Neural progenitor cell (in vitro differentiated cells): ENCODE data around the gene MCTP2. TPM values are rescaled to one million over a fixed set of nuclear protein-coding genes. Genes with fewer than 3 reads are reported as not detected.

Source experiments
- DNase-seq: peaks from one replicate; pipeline ENCODE4 v3.0.0-alpha.2; 2016; ENCODE audit warnings: low spot score
- H2AFZ ChIP-seq: fragments of 200-600 bp; sonication (generic); replicated peaks from 2 replicates; pipeline ENCODE4 v1.6.1; 2016; ENCODE audit warnings: antibody characterized with exemption
- H3F3A ChIP-seq: fragments of 200-600 bp; sonication (generic); 2 replicates; pipeline ENCODE4 v1.6.1; 2016; ENCODE audit warnings: antibody characterized with exemption, low read depth
- H3K27ac ChIP-seq: fragments of 200-600 bp; sonication (generic); 2 replicates; pipeline ENCODE4 v1.5.1; 2016; ENCODE audit warnings: mild to moderate bottlenecking
- H3K27me3 ChIP-seq: fragments of 200-600 bp; sonication (generic); 2 replicates; pipeline ENCODE4 v1.6.1; 2016; ENCODE audit warnings: mild to moderate bottlenecking, moderate library complexity
- H3K36me3 ChIP-seq: fragments of 200-600 bp; sonication (generic); 2 replicates; pipeline ENCODE4 v1.5.1; 2016
- H3K4me1 ChIP-seq: fragments of 200-600 bp; sonication (generic); 2 replicates; pipeline ENCODE4 v1.6.1; 2016; ENCODE audit warnings: mixed run types
- H3K4me2 ChIP-seq: fragments of 200-600 bp; sonication (generic); 2 replicates; pipeline ENCODE4 v1.6.1; 2016
- H3K4me3 ChIP-seq: fragments of 200-600 bp; sonication (generic); 2 replicates; pipeline ENCODE4 v1.5.1; 2016
- H3K79me2 ChIP-seq: fragments of 200-600 bp; sonication (generic); 2 replicates; pipeline ENCODE4 v1.6.1; 2016; ENCODE audit warnings: low read depth
- H3K9ac ChIP-seq: fragments of 200-600 bp; sonication (generic); 2 replicates; pipeline ENCODE4 v1.6.1; 2016
- H3K9me3 ChIP-seq: fragments of 200-600 bp; sonication (generic); 2 replicates; pipeline ENCODE4 v1.5.1; 2016; ENCODE audit warnings: low read depth
- H4K20me1 ChIP-seq: fragments of 200-600 bp; sonication (generic); 2 replicates; pipeline ENCODE4 v1.6.1; 2016; ENCODE audit warnings: low read depth
- H3K27ac Mint-ChIP-seq: 3 replicates; pipeline ENCODE4 v1.8.0; 2021; ENCODE audit warnings: mixed read lengths
- H3K27me3 Mint-ChIP-seq: 2 replicates; pipeline ENCODE4 v1.8.0; 2022; ENCODE audit warnings: low read depth, mild to moderate bottlenecking, inconsistent platforms, moderate library complexity, mixed read lengths; ENCODE audit not compliant: insufficient read depth
- H3K36me3 Mint-ChIP-seq: 3 replicates; pipeline ENCODE4 v1.8.0; 2021; ENCODE audit warnings: mixed read lengths
- H3K4me1 Mint-ChIP-seq: 3 replicates; pipeline ENCODE4 v1.8.0; 2021; ENCODE audit warnings: mixed read lengths
- H3K4me3 Mint-ChIP-seq: 3 replicates; pipeline ENCODE4 v1.8.0; 2021; ENCODE audit warnings: mild to moderate bottlenecking, moderate library complexity, mixed read lengths
- H3K9me3 Mint-ChIP-seq: 3 replicates; pipeline ENCODE4 v1.8.0; 2020; ENCODE audit warnings: mixed read lengths
- EZH2 ChIP-seq: fragments of 200-600 bp; sonication (generic); IDR thresholded peaks from 2 replicates; pipeline ENCODE4 v1.6.1; 2017; ENCODE audit warnings: antibody characterized with exemption, mild to moderate bottlenecking, moderate library complexity
- EZH2phosphoT487 ChIP-seq: fragments of 200-600 bp; sonication (generic); IDR thresholded peaks from 2 replicates; pipeline ENCODE4 v1.6.1; 2017; ENCODE audit warnings: antibody characterized with exemption
- total RNA-seq: library from RNA; depleted of rRNA; stranded (reverse); fragments of >200 nt; gene quantifications from 2 replicates; pipeline ENCODE4 v1.2.3, GENCODE V29; 2015; ENCODE audit warnings: low replicate concordance
- TF ChIP-seq, protein P1 (sequence below): fragments of 200-600 bp; sonication (generic); IDR thresholded peaks from 2 replicates; pipeline ENCODE4 v1.5.1; 2017; ENCODE audit warnings: antibody characterized with exemption, mild to moderate bottlenecking

The MCTP2 gene
- total RNA-seq, 1 donor from 2014 or later: 0.17 TPM

DNA sequence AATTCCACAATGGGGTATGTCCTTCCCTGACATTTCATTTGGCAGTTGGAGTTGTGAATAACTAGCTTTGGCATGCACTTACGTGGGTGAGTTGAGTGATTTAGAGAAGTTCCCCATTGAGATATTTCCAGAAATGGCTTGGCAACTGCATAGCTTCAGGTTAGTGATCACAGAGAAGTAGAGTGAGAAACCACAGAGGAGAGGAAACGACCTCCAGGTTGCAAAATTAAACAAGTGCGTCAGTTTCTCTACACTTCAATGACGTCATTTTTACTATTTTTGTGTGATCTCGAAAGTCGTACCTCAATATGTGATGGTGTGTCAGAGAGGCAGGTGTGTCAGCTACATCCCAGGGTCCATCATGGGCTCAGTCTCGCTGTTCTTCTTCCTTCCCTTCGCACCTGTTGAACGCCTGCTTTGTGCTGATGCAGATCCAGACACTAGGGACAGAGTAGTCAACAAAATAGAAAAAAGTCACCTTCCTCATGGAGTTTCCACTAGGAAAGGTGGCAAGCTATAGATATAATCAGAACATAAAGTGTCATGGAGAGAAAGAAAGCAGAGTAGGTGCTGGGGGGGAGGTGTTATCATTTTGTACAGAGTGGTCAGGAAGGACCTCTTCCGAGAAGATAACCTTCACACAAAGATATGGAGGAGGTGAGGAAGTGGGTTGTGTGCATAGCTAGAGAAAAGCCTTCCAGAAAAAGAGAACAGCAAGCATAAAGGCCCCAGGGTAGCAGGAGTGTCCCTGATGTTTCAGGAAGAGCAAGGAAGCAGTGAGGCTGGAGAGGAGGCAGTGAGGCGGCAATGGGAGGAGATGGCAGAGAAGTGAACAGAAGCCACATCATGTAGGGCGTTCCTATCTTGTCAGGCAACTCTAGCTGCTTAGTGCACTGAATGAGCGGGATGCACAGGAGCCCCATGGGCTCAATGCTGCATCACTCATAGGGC, 75.6 kb downstream of the MCTP2 start:
- Histone ChIP-seq H3K4me3 (no peak overlapping the region), H3F3A (no peaks in the 10 kb centered on the region), H3K36me3 (no peaks in the 10 kb centered on the region), H3K79me2 (no peaks in the 10 kb centered on the region), H3K27ac (no peak overlapping the region), H3K4me1 (no peaks in the 10 kb centered on the region), H3K4me2 (no peak overlapping the region), H4K20me1 (no peaks in the 10 kb centered on the region), H3K27me3 (no peaks in the 10 kb centered on the region), H2AFZ (no peak overlapping the region), H3K9me3 (no peaks in the 10 kb centered on the region), H3K9ac (no peak overlapping the region)
- no peak overlapping the region for H3K4me3 Mint-ChIP-seq
- no peak for DNase-seq
- peaks cover 3% of the 10 kb centered on the region for H3K27me3 Mint-ChIP-seq
- H3K4me1 Mint-ChIP-seq: no peaks in the 10 kb centered on the region
- TF ChIP-seq, protein P1, sequence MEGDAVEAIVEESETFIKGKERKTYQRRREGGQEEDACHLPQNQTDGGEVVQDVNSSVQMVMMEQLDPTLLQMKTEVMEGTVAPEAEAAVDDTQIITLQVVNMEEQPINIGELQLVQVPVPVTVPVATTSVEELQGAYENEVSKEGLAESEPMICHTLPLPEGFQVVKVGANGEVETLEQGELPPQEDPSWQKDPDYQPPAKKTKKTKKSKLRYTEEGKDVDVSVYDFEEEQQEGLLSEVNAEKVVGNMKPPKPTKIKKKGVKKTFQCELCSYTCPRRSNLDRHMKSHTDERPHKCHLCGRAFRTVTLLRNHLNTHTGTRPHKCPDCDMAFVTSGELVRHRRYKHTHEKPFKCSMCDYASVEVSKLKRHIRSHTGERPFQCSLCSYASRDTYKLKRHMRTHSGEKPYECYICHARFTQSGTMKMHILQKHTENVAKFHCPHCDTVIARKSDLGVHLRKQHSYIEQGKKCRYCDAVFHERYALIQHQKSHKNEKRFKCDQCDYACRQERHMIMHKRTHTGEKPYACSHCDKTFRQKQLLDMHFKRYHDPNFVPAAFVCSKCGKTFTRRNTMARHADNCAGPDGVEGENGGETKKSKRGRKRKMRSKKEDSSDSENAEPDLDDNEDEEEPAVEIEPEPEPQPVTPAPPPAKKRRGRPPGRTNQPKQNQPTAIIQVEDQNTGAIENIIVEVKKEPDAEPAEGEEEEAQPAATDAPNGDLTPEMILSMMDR: no peak
- TF ChIP-seq EZH2phosphoT487: no peak
- no peak for TF ChIP-seq EZH2
- H3K9me3 Mint-ChIP-seq: peaks cover 3% of the 10 kb centered on the region
- no peaks in the 10 kb centered on the region for H3K36me3 Mint-ChIP-seq
- H3K27ac Mint-ChIP-seq: no peak overlapping the region

DNA sequence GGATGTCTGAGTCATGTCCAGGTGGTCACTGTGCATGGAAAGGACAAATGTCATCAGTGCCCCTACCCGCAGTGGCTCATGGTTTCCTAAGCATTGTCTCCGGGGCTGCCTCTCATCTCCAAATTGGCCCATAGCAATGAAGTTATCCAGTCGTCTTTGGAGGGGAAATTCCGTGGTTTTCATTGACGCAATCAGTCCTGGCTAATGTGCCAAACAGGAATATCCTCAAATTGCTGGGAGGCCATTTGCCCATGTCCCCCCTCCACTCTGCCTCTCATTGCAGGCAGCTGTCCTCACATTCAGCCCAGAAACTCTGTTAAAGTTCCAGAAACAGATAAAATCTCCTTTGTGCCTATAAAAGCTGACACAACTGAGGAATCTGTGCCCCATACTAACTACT, 81.6 kb downstream of the MCTP2 start:
- Mint-ChIP-seq H3K36me3 (no peaks in the 10 kb centered on the region), H3K27me3 (no peaks in the 10 kb centered on the region), H3K27ac (no peak overlapping the region), H3K9me3 (no peaks in the 10 kb centered on the region), H3K4me1 (no peaks in the 10 kb centered on the region), H3K4me3 (no peak overlapping the region)
- no peaks in the 10 kb centered on the region for H3K27me3 ChIP-seq
- H3K36me3 ChIP-seq: no peaks in the 10 kb centered on the region
- no peak overlapping the region for H2AFZ ChIP-seq
- H3K4me2 ChIP-seq: no peak overlapping the region
- no peaks in the 10 kb centered on the region for H3K4me1 ChIP-seq
- H3K79me2 ChIP-seq: no peaks in the 10 kb centered on the region
- no peaks in the 10 kb centered on the region for H3F3A ChIP-seq
- H3K9me3 ChIP-seq: peaks cover 6% of the 10 kb centered on the region
- no peak overlapping the region for H3K9ac ChIP-seq
- H3K27ac ChIP-seq: no peak overlapping the region
- H4K20me1 ChIP-seq: no peaks in the 10 kb centered on the region
- no peak for TF ChIP-seq EZH2
- TF ChIP-seq, protein P1: no peak
- no peak for TF ChIP-seq EZH2phosphoT487
- H3K4me3 ChIP-seq: no peak overlapping the region
- no peak for DNase-seq

DNA sequence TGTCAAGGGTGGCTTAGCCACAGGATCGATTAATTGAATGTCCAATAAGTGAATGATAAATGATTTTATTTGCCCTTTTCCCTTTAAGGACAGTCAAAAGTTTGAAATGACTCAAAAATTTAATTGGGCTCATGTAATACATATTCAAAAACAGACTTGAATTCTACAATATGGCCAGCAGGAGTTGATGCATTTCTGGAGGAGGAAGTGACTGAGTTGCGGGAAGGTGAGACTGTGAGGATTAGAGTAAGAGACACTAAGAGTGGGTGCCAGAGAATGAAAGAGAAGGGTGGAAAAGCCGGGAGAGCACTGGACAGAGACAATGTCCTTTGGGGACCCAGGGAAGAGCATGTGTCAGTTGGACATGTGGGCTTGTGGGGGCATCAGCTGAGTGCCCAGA, 83.3 kb downstream of the MCTP2 start:
- H3K9me3 ChIP-seq: peaks cover 6% of the 10 kb centered on the region
- no peaks in the 10 kb centered on the region for H4K20me1 ChIP-seq
- no peak overlapping the region for H3K9ac ChIP-seq
- H3K4me1 ChIP-seq: no peaks in the 10 kb centered on the region
- Mint-ChIP-seq H3K4me1 (no peaks in the 10 kb centered on the region), H3K36me3 (no peaks in the 10 kb centered on the region), H3K27me3 (no peaks in the 10 kb centered on the region), H3K27ac (no peak overlapping the region), H3K9me3 (no peaks in the 10 kb centered on the region), H3K4me3 (no peak overlapping the region)
- no peaks in the 10 kb centered on the region for H3K27me3 ChIP-seq
- no peaks in the 10 kb centered on the region for H3F3A ChIP-seq
- no peaks in the 10 kb centered on the region for H3K79me2 ChIP-seq
- no peak overlapping the region for H3K4me2 ChIP-seq
- DNase-seq: no peak
- no peak overlapping the region for H3K27ac ChIP-seq
- no peaks in the 10 kb centered on the region for H3K36me3 ChIP-seq
- no peak overlapping the region for H3K4me3 ChIP-seq
- H2AFZ ChIP-seq: no peak overlapping the region
- TF ChIP-seq EZH2phosphoT487: no peak

DNA sequence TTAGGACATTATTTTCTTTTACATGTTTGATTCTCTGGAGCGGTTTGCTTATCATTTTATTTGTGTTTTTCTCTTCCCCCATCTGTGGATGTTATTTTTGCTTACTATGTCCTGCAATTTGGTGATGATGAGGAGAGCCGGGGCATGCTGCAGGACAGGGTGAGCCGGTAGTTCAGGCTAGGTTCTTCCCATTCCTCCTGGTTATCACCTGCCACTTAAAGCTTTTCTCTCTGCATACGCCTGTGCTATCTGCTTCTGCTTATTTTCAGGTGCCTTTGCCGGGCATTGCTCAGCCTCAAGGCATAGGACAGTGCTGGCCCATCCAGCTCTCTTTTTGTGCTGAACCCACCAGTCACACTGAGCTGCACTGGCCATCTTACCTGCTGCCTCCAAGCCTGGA, 85.8 kb downstream of the MCTP2 start:
- H3K4me3 Mint-ChIP-seq: no peak overlapping the region
- H3K4me2 ChIP-seq: no peak overlapping the region
- H2AFZ ChIP-seq: no peak overlapping the region
- no peaks in the 10 kb centered on the region for H3K9me3 Mint-ChIP-seq
- no peak overlapping the region for H3K27ac ChIP-seq
- no peaks in the 10 kb centered on the region for H3K4me1 Mint-ChIP-seq
- H3K9ac ChIP-seq: no peak overlapping the region
- no peaks in the 10 kb centered on the region for H3K27me3 ChIP-seq
- no peaks in the 10 kb centered on the region for H3K36me3 Mint-ChIP-seq
- peaks cover 6% of the 10 kb centered on the region for H3K9me3 ChIP-seq
- H3K36me3 ChIP-seq: no peaks in the 10 kb centered on the region
- H3K27ac Mint-ChIP-seq: no peak overlapping the region
- no peaks in the 10 kb centered on the region for H3F3A ChIP-seq
- no peak overlapping the region for H3K4me3 ChIP-seq
- H4K20me1 ChIP-seq: no peaks in the 10 kb centered on the region
- DNase-seq: no peak
- TF ChIP-seq EZH2phosphoT487: no peak
- TF ChIP-seq EZH2: no peak
- TF ChIP-seq, protein P1: no peak
- H3K79me2 ChIP-seq: no peaks in the 10 kb centered on the region
- H3K4me1 ChIP-seq: no peaks in the 10 kb centered on the region
- H3K27me3 Mint-ChIP-seq: no peaks in the 10 kb centered on the region
